Upper lobe of right lung (tissue), 1 donor: Measurements from ENCODE around the gene ARX. TPM values are rescaled to one million over a fixed set of nuclear protein-coding genes. Genes with fewer than 3 reads are reported as not detected.

ENCODE experiments used
- ATAC-seq: fragments of 200-7000 bp; cut with Tn5 transposase; one replicate; pipeline ENCODE4 v1.9.1; 2020; ENCODE audit warnings: mild to moderate bottlenecking, moderate library complexity
- DNase-seq: peaks from one replicate; pipeline ENCODE4 v3.0.0-alpha.2; 2020
- H3K27ac ChIP-seq: fragments of 200-600 bp; one replicate; pipeline ENCODE4 v1.8.0; 2022
- H3K27me3 ChIP-seq: fragments of 200-600 bp; one replicate; pipeline ENCODE4 v1.8.0; 2022; ENCODE audit warnings: mild to moderate bottlenecking
- H3K36me3 ChIP-seq: fragments of 200-600 bp; one replicate; pipeline ENCODE4 v1.8.0; 2022
- H3K4me1 ChIP-seq: fragments of 200-600 bp; one replicate; pipeline ENCODE4 v1.8.0; 2022
- H3K4me3 ChIP-seq: fragments of 200-600 bp; one replicate; pipeline ENCODE4 v1.8.0; 2022; ENCODE audit warnings: mild to moderate bottlenecking
- H3K9me3 ChIP-seq: fragments of 200-600 bp; one replicate; pipeline ENCODE4 v1.8.0; 2022
- CTCF ChIP-seq: fragments of 200-600 bp; IDR thresholded peaks from one replicate; pipeline ENCODE4 v1.8.0; 2022; ENCODE audit warnings: antibody characterized with exemption
- intact Hi-C: fragments of 100-400 bp; cut with DNase I; formaldehyde crosslinking; loops from one replicate; pipeline ENCODE4 v1.11.0; 2022
- total RNA-seq: library from RNA; stranded (reverse); fragmentation: NEBNext Ultra II Directional; extraction: Animal tissue kit (Norgen Biotek cat#: 25700); gene quantifications from one replicate; pipeline ENCODE4 v1.2.1, GENCODE V29; 2021
- donor health status: DM: no; HTN: yes; CAD: no; lungs with severe emphysema.

Gene ARX
- total RNA-seq, 1 donor from 2014 or later: not detected

- Histone ChIP-seq H3K27ac (no peak overlapping the region), H3K9me3 (no peaks in the 10 kb centered on the region), H3K27me3 (no peaks in the 10 kb centered on the region), H3K4me1 (no peaks in the 10 kb centered on the region), H3K4me3 (no peak overlapping the region), H3K36me3 (no peaks in the 10 kb centered on the region)
- TF ChIP-seq CTCF: no peak
- ATAC-seq (no peak), DNase-seq (no peak)
- intact Hi-C loops: no loop called here
Measured at GRCh38 chrX:24956828-24957227, 58.9 kb downstream of the ARX start.

GRCh38 chrX:24955372-24955930 lies 60.3 kb downstream of the ARX start:
- no peak for ATAC-seq
- no peak for DNase-seq
- no peaks in the 10 kb centered on the region for H3K9me3 ChIP-seq
- H3K27ac ChIP-seq: no peak overlapping the region
- intact Hi-C loops: no loop called here
- no peak for TF ChIP-seq CTCF
- no peaks in the 10 kb centered on the region for H3K4me1 ChIP-seq
- H3K27me3 ChIP-seq: no peaks in the 10 kb centered on the region
- H3K36me3 ChIP-seq: no peaks in the 10 kb centered on the region
- H3K4me3 ChIP-seq: no peak overlapping the region

- no peak for DNase-seq
- ATAC-seq: no peak
- Histone ChIP-seq H3K27me3 (no peaks in the 10 kb centered on the region), H3K4me3 (no peak overlapping the region), H3K4me1 (no peaks in the 10 kb centered on the region), H3K27ac (no peak overlapping the region), H3K9me3 (no peaks in the 10 kb centered on the region), H3K36me3 (no peaks in the 10 kb centered on the region)
- intact Hi-C loops: no loop called here
- no peak for TF ChIP-seq CTCF
Measured at GRCh38 chrX:24954732-24955131, 61.0 kb downstream of the ARX start.
